NOMO-1 treated with dmso at 0.1 percent for 144 hours (cell line): Measurements from ENCODE around the gene NOP56.
A peak's percentile ranks its signal among the peaks of the same experiment; 100 is the strongest.
"Not testable (repeated sequence)": the region's sequence is repeated elsewhere in the genome, so short reads cannot be mapped to it uniquely, and the experiment has no call there.

ENCODE experiments used
- DNase-seq: peaks from one replicate; lab custom pipeline; 2025; ENCODE audit not compliant: unreplicated experiment; lab: John Stamatoyannopoulos, UW

The NOP56 gene

GRCh38 chr20:2640899-2641298, 11.5 kb upstream of the NOP56 start:
- DNase-seq, result no peak

DNA sequence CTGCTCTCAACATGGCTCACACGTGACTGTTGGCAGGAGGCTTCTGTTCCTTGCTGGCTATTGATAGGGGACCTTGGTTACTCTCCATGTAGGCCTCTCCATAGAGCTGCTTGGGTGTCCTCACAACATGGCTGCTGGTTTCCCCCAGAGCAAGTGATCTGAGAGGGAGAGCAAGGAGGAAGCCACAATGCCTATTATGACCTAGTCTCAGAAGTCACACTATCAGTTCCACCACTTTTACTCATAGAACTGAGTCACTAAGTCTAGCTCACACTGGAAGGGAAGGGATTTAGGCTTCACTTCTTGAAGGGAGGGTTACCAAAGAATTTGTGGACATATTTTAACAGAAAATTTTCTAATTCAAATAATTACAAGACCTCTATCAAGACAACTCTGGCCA, 8.7 kb upstream of the NOP56 start:
- DNase-seq, result no peak

DNA sequence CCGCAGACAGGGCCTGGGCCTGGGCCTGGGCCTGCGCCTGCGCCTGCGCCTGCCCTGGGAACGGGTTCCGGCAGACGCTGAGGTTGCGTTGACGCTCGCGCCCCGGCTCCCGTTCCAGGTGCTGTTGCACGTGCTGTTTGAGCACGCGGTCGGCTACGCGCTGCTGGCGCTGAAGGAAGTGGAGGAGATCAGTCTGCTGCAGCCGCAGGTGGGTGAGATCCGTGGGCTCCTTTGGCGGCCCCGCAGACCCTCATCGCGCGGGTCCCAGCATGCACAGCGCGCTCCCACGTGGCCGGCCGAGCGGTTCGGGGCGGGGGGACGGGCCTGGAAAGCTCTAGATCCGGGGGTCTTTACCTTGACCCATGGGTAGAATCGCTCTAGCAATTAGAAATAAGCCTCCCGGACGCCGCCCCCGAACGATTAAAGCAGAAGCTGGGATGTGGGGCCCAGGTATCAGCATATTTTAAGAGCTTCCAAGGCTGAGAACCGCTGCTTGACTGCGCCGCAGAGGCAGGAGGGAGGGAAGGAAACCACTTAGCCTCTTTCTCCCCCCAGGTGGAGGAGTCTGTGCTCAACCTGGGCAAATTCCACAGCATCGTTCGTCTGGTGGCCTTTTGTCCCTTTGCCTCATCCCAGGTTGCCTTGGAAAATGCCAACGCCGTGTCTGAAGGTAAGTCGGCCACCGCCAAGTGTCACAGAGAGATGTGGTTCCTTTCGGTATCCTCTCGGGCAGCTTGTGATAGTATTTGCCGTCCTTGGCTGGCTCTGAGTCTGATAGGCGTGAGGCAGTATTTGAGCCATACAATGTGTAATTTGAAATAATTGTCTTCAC, 508 bp downstream of the NOP56 start:
- no peak for DNase-seq

- no peak for DNase-seq
Observed at GRCh38 chr20:2653556-2654383, 1.3 kb downstream of the NOP56 start.

DNA sequence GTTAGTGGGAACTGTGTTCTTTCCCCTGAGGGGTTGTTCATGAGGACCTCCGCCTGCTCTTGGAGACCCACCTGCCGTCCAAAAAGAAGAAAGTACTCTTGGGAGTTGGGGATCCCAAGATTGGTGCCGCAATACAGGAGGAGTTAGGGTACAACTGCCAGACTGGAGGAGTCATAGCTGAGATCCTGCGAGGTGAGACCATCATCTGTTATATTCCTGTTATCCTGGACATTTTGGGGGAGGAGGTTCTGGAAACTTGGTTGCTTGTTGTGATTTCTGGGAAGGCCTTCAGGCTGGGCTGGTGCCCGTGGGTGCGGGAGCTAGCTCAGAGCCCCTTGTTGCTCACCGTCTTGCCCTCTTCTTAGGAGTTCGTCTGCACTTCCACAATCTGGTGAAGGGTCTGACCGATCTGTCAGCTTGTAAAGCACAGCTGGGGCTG, 2.0 kb downstream of the NOP56 start:
- no peak for DNase-seq

GRCh38 chr20:2654831-2655230, 2.4 kb downstream of the NOP56 start:
- DNase-seq, result no peak

DNA sequence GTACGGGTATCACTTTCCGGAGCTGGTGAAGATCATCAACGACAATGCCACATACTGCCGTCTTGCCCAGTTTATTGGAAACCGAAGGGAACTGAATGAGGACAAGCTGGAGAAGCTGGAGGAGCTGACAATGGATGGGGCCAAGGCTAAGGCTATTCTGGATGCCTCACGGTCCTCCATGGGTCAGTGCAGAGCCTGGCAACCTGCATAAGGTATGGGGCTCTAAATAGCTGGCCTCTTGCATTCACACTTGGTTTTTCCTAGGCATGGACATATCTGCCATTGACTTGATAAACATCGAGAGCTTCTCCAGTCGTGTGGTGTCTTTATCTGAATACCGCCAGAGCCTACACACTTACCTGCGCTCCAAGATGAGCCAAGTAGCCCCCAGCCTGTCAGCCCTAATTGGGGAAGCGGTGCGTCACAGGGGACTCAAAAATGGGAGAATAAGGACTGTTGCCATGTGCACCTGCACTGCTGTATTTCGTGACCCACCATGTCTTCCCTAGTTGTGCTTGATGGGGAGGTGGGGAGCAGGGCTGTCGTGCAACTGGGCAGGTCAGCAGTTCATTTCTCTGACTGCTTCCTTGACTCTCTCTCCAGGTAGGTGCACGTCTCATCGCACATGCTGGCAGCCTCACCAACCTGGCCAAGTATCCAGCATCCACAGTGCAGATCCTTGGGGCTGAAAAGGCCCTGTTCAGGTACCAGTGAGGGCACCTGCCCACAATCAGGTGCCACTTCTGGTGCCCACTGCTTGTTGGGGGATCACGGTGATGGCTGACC, 3.1 kb downstream of the NOP56 start:
- DNase-seq, result no peak

GRCh38 chr20:2656471-2657117, 4.2 kb downstream of the NOP56 start:
- DNase-seq, result no peak

DNA sequence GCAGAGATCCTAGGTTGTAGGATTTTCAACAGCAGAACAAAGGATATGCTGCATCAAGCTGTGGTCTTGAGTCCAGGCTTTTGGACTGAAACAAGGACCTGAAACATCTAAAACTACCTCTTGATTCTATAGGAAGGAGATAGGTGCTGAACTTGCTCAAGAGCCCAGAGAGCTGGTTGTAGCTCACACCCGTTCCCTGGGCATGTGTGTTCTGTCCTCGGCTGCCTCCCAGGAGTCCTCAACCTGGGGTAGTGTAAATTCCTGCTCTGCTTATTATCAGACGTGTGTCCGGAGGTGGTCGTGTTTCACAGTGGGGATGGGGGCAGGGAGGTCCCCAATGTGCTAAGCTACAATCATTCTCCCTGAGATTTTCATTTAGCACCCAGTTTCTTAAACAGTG, 4.8 kb downstream of the NOP56 start:
- DNase-seq, result no peak

DNA sequence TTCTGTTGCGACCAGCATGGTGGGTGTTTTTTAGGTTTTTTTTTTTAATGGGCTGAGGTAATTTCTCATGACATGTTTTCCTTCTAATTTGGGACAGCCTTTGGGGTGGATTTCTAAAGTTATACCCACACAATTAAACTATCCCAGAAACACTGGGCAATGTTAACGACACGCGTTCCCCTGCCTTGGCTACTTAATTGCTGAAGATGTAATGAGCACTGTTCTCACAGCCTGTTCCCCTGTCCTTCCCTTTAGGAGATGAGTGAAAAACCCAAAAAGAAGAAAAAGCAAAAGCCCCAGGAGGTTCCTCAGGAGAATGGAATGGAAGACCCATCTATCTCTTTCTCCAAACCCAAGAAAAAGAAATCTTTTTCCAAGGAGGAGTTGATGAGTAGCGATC, 5.2 kb downstream of the NOP56 start:
- no peak for DNase-seq

- DNase-seq, result no peak
Observed at GRCh38 chr20:2658414-2659354, 6.3 kb downstream of the NOP56 start.

DNA sequence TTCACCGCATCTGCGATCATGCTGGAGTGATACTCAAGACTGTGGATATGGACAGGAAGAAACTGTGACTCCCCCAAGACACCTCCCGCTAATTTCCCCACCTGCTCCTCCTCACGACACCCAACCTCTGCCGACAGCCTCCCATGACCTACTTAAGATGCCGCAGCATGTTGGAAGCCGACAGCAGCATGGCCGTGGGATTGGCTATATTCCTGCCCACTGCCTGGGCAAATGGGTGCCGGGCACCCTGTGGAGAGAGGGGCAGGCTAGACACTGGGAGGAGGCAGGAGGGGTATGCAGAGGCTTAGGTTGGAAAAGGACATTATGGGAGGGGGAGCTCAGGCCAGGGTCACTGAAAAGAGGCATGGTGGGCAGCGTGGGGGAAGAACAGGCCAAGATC, 7.1 kb downstream of the NOP56 start:
- no peak for DNase-seq

DNA sequence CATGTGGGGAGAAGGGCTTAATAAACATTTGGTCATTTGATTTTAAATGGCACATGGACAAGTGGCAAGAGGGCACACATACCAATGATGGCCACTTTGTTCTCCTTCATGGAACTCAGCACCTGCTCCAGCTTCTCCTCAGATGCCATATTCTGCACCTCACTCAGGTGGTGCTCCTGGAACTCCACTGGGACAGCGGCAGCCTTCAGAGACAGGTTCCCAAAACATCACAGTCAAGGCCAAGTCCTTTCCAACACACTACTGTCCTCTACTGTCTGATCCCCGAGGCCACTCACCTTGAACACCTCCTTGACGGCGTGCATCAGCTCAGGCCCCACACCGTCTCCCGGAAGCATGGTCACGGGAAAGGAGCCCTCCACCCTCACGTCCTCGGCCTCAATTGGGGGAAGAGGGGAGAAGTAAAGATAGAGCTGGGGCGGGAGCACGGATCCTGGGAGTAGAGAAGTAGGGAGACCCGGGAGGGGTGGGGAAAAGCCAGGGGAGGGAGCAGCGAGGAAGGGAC, 11.0 kb downstream of the NOP56 start:
- no peak for DNase-seq

- peak; percentile 94 for DNase-seq
Observed at GRCh38 chr20:2663887-2664719, 11.7 kb downstream of the NOP56 start, which contains the start of gene IDH3B. Gene IDH3B (minus strand): TSS chr20:2664216. CDS start chr20:2664188, 28 bp downstream.

DNA sequence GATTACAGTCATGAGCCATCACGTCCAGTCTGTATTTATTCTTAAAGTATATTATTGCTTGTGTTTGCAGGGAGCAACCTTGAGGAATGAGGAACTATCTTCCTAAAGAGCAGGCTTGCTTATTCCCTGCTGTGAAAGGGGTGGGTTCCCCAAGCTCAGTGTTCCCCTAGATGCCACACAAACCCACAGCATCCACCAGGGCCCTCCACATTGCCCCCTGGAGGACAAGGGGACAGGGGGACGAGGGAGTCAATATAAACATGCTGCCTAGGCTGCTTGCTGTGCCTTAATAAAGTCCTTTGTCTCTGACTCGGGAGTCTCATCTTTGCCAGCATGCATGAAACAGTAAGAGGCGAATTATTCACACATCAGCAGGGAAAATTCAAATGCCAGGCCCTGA, 19.5 kb downstream of the NOP56 start:
- DNase-seq, result no peak

DNA sequence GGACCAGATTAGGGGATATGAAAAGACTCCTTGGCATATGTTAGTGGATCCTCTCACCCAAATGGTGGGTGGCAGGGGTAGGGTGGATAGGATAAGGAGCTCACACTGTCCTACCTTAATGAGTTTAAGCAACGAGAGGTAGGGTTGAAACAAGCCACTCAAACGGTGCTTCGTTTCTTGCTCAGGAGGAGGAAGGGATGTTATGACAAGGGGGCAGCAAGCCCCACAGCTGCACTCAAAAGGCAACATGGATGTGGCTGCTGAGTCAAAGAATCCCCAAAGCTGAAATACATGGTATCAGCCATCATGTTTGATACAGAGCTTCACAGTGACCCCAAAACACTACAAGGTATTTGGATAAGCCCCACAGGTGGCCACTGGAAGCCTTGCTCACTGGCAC, 20.0 kb downstream of the NOP56 start:
- no peak for DNase-seq

DNA sequence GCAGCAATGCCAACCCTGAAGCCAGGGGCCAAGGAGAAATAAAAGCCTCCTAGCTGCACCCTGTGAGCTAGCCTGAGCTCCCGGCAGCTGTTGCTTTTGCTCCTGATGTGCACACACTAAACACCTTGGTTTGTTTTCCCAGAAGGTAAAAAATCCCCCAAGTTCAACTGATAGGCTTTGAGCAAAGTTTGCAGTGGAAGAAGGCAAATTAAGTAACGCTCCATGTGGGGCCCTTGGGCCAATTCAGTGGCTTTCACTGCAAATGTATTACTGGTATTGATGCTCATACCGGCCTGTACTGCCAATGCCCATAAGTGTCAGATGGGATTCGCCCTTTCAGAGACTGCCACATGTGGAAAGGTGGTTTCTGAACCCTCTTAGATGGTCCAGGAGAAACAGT, 21.0 kb downstream of the NOP56 start:
- DNase-seq, result no peak

GRCh38 chr20:2680046-2680445, 27.6 kb downstream of the NOP56 start:
- DNase-seq, result no peak

GRCh38 chr20:2682040-2682439, 29.6 kb downstream of the NOP56 start:
- DNase-seq, result not testable (repeated sequence)
